OCI-LY1 (cell line): ENCODE measurements around the gene C15orf40.

Experiments
- H2AFZ ChIP-seq: fragments of 200-600 bp; sonication (generic), shearing (Covaris generic); 2 replicates; pipeline ENCODE4 v1.6.0; 2014; ENCODE audit warnings: antibody characterized with exemption, mild to moderate bottlenecking, low read length
- H3F3A ChIP-seq: fragments of 200-600 bp; sonication (generic), shearing (Covaris generic); 2 replicates; pipeline ENCODE4 v1.6.0; 2014; ENCODE audit warnings: mild to moderate bottlenecking, antibody characterized with exemption, low read length, moderate library complexity; ENCODE audit not compliant: insufficient read depth
- H3K27ac ChIP-seq: fragments of 200-600 bp; sonication (generic); 2 replicates; pipeline ENCODE4 v1.5.1; 2014; ENCODE audit warnings: low read length, mixed run types, mild to moderate bottlenecking, low read depth; ENCODE audit not compliant: poor library complexity, severe bottlenecking
- H3K27me3 ChIP-seq: fragments of 200-600 bp; sonication (generic); 2 replicates; pipeline ENCODE4 v1.6.0; 2014; ENCODE audit warnings: antibody characterized with exemption, mild to moderate bottlenecking, low read length, moderate library complexity; ENCODE audit not compliant: insufficient read depth
- H3K36me3 ChIP-seq: fragments of 200-600 bp; sonication (generic); 2 replicates; pipeline ENCODE4 v1.6.1; 2014; ENCODE audit warnings: mild to moderate bottlenecking, antibody characterized with exemption, low read length, moderate library complexity, mixed read lengths; ENCODE audit not compliant: insufficient read depth
- H3K4me1 ChIP-seq: fragments of 200-600 bp; sonication (generic); 2 replicates; pipeline ENCODE4 v1.5.1; 2014; ENCODE audit warnings: mild to moderate bottlenecking, low read length, moderate library complexity; ENCODE audit not compliant: insufficient read depth, severe bottlenecking
- H3K4me2 ChIP-seq: fragments of 200-600 bp; sonication (generic), shearing (Covaris generic); 2 replicates; pipeline ENCODE4 v1.6.1; 2014; ENCODE audit warnings: low read length
- H3K4me3 ChIP-seq: fragments of 200-600 bp; sonication (generic); 2 replicates; pipeline ENCODE4 v1.5.1; 2014; ENCODE audit warnings: low read length, low read depth, mild to moderate bottlenecking, mixed read lengths; ENCODE audit not compliant: poor library complexity, severe bottlenecking
- H3K79me2 ChIP-seq: fragments of 200-600 bp; shearing (Covaris generic); 2 replicates; pipeline ENCODE4 v1.6.1; 2016; ENCODE audit warnings: mixed run types, low read length, mixed read lengths; ENCODE audit not compliant: insufficient read depth
- H3K9ac ChIP-seq: fragments of 200-600 bp; sonication (generic), shearing (Covaris generic); 2 replicates; pipeline ENCODE4 v1.6.1; 2014; ENCODE audit warnings: mild to moderate bottlenecking, low read length, mixed read lengths
- H3K9me2 ChIP-seq: fragments of 200-600 bp; sonication (generic), shearing (Covaris generic); 2 replicates; pipeline ENCODE4 v1.6.1; 2014; ENCODE audit warnings: low read depth, mild to moderate bottlenecking, low read length, mixed read lengths
- H3K9me3 ChIP-seq: fragments of 200-600 bp; shearing (Covaris generic); 2 replicates; pipeline ENCODE4 v1.6.1; 2014; ENCODE audit warnings: low read length, mixed read lengths
- H4K20me1 ChIP-seq: fragments of 200-600 bp; sonication (generic), shearing (Covaris generic); 2 replicates; pipeline ENCODE4 v1.6.0; 2016; ENCODE audit warnings: mild to moderate bottlenecking, low read length; ENCODE audit not compliant: insufficient read depth
- CTCF ChIP-seq: fragments of 200-600 bp; sonication (generic), shearing (Covaris generic); IDR thresholded peaks from 2 replicates; pipeline ENCODE4 v1.5.1; 2017; ENCODE audit warnings: mild to moderate bottlenecking, antibody characterized with exemption, low read length, moderate library complexity, mixed read lengths
- EZH2 ChIP-seq: fragments of 200-600 bp; sonication (generic), shearing (Covaris generic); IDR thresholded peaks from 2 replicates; pipeline ENCODE4 v1.8.0; 2017; ENCODE audit warnings: borderline replicate concordance, mixed run types, mild to moderate bottlenecking, antibody characterized with exemption, low read length, moderate library complexity, mixed read lengths

C15orf40 gene

GRCh38 chr15:82972990-82973389 lies 38.4 kb downstream of the C15orf40 start:
- Histone ChIP-seq H3K27ac (no peak overlapping the region), H3K9me2 (no peaks in the 10 kb centered on the region), H3K4me2 (no peak overlapping the region), H4K20me1 (no peaks in the 10 kb centered on the region), H3K4me1 (no peaks in the 10 kb centered on the region), H2AFZ (no peak overlapping the region), H3K4me3 (no peak overlapping the region), H3K79me2 (no peaks in the 10 kb centered on the region), H3K36me3 (no peaks in the 10 kb centered on the region), H3K9ac (no peak overlapping the region), H3K27me3 (no peaks in the 10 kb centered on the region), H3F3A (no peaks in the 10 kb centered on the region), H3K9me3 (no peaks in the 10 kb centered on the region)
- TF ChIP-seq CTCF, result no peak
- no peak for TF ChIP-seq EZH2

GRCh38 chr15:82971218-82971984 lies 40.0 kb downstream of the C15orf40 start:
- no peaks in the 10 kb centered on the region for H3K4me1 ChIP-seq
- H3F3A ChIP-seq, result no peaks in the 10 kb centered on the region
- no peaks in the 10 kb centered on the region for H3K36me3 ChIP-seq
- no peak overlapping the region for H3K4me2 ChIP-seq
- no peak overlapping the region for H3K27ac ChIP-seq
- no peaks in the 10 kb centered on the region for H3K9me2 ChIP-seq
- no peaks in the 10 kb centered on the region for H3K79me2 ChIP-seq
- TF ChIP-seq EZH2, result no peak
- TF ChIP-seq CTCF, result no peak
- no peak overlapping the region for H2AFZ ChIP-seq
- no peaks in the 10 kb centered on the region for H3K9me3 ChIP-seq
- no peak overlapping the region for H3K9ac ChIP-seq
- H3K4me3 ChIP-seq, result no peak overlapping the region
- no peaks in the 10 kb centered on the region for H4K20me1 ChIP-seq
- H3K27me3 ChIP-seq, result no peaks in the 10 kb centered on the region

GRCh38 chr15:82970696-82971095 lies 40.7 kb downstream of the C15orf40 start:
- Histone ChIP-seq H3K9me2 (no peaks in the 10 kb centered on the region), H3F3A (no peaks in the 10 kb centered on the region), H3K4me3 (no peak overlapping the region), H3K4me1 (no peaks in the 10 kb centered on the region), H3K9ac (no peak overlapping the region), H4K20me1 (no peaks in the 10 kb centered on the region), H3K27me3 (no peaks in the 10 kb centered on the region), H3K4me2 (no peak overlapping the region), H3K36me3 (no peaks in the 10 kb centered on the region), H3K79me2 (no peaks in the 10 kb centered on the region), H2AFZ (no peak overlapping the region), H3K9me3 (no peaks in the 10 kb centered on the region), H3K27ac (no peak overlapping the region)
- TF ChIP-seq EZH2, result no peak
- no peak for TF ChIP-seq CTCF
